Mucosa of stomach (tissue), 1 donor: ENCODE data around the gene RGS14.
"Not testable (repeated sequence)": the region's sequence is repeated elsewhere in the genome, so short reads cannot be mapped to it uniquely, and the experiment has no call there.

ENCODE experiments used
- H3K27me3 ChIP-seq: one replicate; pipeline ENCODE4 v1.7.0; 2013; ENCODE audit warnings: mild to moderate bottlenecking, low read length; ENCODE audit not compliant: control insufficient read depth, insufficient read depth
- H3K36me3 ChIP-seq: one replicate; pipeline ENCODE4 v1.7.0; 2013; ENCODE audit warnings: low read length; ENCODE audit not compliant: control insufficient read depth, insufficient read depth
- H3K4me1 ChIP-seq: one replicate; pipeline ENCODE4 v1.7.0; 2013; ENCODE audit warnings: mild to moderate bottlenecking, low read length; ENCODE audit not compliant: control insufficient read depth, insufficient read depth
- H3K4me3 ChIP-seq: one replicate; pipeline ENCODE4 v1.7.0; 2013; ENCODE audit warnings: low read length
- H3K9ac ChIP-seq: one replicate; pipeline ENCODE4 v1.7.0; 2013; ENCODE audit warnings: mild to moderate bottlenecking, low read length, moderate library complexity
- H3K9me3 ChIP-seq: one replicate; pipeline ENCODE4 v1.7.0; 2013; ENCODE audit warnings: mild to moderate bottlenecking, low read length, moderate library complexity; ENCODE audit not compliant: control insufficient read depth
- donor health status: Pancreatic carcinoma.

The RGS14 gene

DNA sequence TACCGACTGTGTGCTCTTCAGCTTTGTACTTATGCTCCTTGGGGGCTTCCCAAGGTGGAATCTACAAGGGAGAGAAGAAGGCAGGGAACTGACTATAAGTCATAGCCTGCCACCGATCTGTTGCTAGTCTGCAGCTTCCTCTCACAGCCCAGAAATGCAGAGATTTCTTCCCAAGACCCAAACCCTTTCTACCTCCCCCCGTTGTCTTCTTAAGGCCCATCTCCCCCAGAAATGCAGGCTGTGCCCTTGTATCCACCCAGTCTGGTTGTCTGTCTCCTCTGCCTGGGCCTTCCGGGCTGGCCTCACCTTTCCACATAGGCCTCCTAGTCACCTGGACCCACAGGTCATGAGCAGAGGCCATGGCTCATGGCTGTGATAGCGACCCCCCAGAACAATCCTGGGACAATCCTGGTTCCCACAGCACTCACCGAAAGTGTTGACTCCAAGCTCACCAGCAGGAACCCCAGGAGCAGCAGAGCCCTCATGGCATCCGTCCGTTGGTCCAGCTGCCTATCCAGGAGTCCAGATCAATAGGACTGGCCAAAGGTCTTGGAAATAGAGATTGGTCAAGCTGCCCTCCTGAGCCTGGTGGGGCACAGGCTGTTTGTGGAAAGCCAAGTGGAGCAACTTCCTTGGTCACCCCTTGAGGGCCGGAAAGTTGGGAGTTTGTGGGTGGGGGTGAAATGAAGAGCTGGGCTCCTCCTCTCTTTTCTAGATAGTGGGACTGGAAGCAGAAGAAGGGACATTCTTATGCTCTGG, 51.5 kb downstream of the RGS14 start, which contains the start of gene F12:
TSS of gene F12 (minus strand) at position 522 of the 759 bp plus-strand sequence. CDS start at position 485, 37 bp downstream.
- Histone ChIP-seq H3K9me3 (no peaks in the 10 kb centered on the region), H3K36me3 (no peaks in the 10 kb centered on the region), H3K27me3 (peaks cover 7% of the 10 kb centered on the region), H3K9ac (no peak within 1 kb of the TSS), H3K4me1 (peaks cover 20% of the 10 kb centered on the region), H3K4me3 (no peak within 1 kb of the TSS)

DNA sequence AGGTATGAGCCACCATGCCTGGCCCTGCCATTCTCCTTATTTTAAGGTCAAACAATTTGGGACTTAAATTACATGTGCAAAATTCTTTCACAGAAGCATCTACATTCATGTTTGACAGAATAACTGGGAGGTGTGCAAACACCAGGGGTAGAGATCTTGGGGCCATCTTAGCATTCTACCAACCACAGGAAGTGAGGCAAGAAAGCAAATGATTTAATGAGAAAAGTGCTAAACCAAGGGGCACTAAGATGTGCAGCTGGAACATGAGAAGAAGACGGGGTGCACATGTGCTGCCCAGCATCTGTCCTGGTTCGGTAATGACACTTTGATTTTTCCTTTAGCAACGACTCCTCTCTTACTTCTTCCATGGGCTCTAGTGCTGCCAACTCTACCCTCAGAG, 52.9 kb downstream of the RGS14 start:
- H3K4me3 ChIP-seq: no peak overlapping the region
- H3K36me3 ChIP-seq: no peaks in the 10 kb centered on the region
- H3K9me3 ChIP-seq: no peaks in the 10 kb centered on the region
- no peak overlapping the region for H3K9ac ChIP-seq
- H3K27me3 ChIP-seq: no peaks in the 10 kb centered on the region
- H3K4me1 ChIP-seq: peaks cover 7% of the 10 kb centered on the region

DNA sequence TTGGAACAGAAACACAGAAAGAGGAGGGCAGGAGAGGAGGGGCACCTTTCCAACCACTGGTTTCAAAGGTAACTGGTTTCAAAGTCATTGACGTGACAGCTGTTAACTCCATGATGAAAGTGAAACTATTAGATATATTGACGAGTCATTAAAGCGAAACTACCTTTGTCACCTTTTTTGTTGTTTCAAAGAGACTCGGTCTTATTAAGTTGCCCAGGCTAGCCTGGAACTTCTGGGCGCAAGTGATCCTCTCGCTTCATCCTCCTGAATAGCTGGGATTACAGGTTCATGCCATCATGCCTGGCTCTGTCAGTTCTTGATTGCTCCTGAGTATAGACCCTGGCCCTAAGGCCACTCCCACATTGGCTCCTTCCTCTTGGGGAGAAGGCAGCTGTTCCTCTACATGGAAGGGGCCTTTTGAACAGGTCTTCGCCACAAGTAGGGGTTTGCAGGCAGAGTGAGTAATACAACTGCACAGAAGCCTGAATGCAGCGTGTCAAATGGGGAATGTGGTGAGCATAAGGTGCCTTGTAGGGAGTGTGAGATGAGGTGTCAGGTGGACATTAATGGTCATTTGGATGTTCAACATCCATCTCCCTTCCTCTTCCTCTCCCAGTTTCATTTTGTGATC, 55.0 kb downstream of the RGS14 start:
- peaks cover 6% of the 10 kb centered on the region for H3K4me1 ChIP-seq
- H3K9ac ChIP-seq: no peak overlapping the region
- no peak overlapping the region for H3K4me3 ChIP-seq
- H3K27me3 ChIP-seq: no peaks in the 10 kb centered on the region
- no peaks in the 10 kb centered on the region for H3K36me3 ChIP-seq
- no peaks in the 10 kb centered on the region for H3K9me3 ChIP-seq

DNA sequence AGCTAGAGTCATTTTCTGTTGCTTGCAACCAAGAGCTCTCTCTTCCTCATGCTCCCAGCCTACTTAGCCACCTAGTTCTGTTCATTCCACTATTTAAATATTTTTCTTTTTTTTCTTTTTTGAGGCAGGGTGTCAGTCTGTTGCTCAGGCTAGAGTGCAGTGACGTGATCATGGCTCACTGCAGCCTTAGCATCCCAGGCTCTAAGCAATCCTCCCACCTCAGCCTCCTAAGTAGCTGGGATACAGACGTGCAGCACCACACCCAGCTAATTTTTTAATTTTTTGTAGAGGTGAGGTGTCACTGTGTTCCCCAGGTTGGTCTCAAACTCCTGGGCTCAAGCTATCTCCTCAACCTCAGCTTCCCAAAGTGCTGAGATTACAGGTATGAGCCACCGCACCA, 56.8 kb downstream of the RGS14 start:
- peaks cover 6% of the 10 kb centered on the region for H3K4me1 ChIP-seq
- no peaks in the 10 kb centered on the region for H3K9me3 ChIP-seq
- H3K36me3 ChIP-seq: no peaks in the 10 kb centered on the region
- H3K27me3 ChIP-seq: no peaks in the 10 kb centered on the region
- no peak overlapping the region for H3K4me3 ChIP-seq
- H3K9ac ChIP-seq: no peak overlapping the region

DNA sequence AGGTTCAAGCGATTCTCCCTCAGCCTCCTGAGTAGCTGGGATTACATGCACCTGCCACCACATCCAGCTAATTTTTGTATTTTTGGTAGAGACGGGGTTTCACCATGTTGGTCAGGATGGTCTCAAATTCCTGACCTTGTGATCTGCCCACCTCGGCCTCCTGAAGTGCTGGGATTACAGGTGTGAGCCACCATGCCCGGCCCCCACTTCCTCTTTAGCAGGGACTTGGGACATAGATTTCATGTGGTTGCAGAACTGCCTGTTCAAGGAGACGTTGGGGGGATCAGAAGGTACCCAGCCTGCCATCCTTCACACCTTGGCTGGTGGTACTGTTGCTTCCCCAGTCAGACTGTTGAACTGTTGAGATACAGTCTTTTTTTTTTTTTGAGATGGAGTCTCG, 59.4 kb downstream of the RGS14 start:
- not testable (repeated sequence) for H3K36me3 ChIP-seq, H3K4me3 ChIP-seq, H3K27me3 ChIP-seq, H3K4me1 ChIP-seq, H3K9ac ChIP-seq, H3K9me3 ChIP-seq

DNA sequence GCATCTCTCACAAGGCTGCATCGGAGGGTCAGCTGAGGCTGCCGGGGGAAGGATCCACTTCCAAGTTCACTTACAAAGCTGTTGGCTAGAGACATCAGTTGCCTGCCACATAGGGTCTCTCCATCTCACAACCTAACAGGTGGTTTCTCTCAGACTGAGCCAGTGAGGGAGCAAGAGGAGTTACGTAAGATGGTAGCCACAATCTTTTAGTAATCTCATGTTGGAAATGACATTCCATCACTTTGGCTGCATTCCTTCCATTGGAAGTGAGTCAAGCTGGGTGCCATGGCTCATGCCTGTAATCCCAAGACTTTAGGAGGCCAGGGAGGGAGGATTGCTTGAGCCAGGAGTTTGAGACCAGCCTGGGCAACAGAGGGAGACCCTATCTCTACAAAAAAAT, 61.3 kb downstream of the RGS14 start:
- H3K9ac ChIP-seq: no peak overlapping the region
- H3K27me3 ChIP-seq: no peaks in the 10 kb centered on the region
- no peaks in the 10 kb centered on the region for H3K36me3 ChIP-seq
- no peak overlapping the region for H3K4me3 ChIP-seq
- no peaks in the 10 kb centered on the region for H3K4me1 ChIP-seq
- H3K9me3 ChIP-seq: no peaks in the 10 kb centered on the region

DNA sequence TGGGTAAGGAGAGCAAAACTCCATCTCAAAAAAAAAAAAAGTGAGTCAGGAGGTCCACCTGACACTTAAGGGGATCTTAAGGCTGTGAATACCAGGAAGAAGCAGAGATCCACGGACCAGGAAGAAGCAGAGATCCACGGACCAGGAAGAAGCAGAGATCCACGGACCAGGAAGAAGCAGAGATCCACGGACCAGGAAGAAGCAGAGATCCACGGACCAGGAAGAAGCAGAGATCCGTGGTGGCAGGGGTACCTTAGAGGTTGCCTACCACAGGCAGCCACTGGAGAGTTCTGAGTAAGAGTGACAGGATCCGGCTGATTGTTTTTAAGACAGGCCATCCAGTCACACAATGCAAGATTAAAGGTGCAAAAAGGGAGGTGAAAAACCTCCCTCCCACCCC, 62.7 kb downstream of the RGS14 start:
- H3K9me3 ChIP-seq, H3K4me3 ChIP-seq, H3K27me3 ChIP-seq, H3K36me3 ChIP-seq, H3K9ac ChIP-seq, H3K4me1 ChIP-seq: not testable (repeated sequence)

DNA sequence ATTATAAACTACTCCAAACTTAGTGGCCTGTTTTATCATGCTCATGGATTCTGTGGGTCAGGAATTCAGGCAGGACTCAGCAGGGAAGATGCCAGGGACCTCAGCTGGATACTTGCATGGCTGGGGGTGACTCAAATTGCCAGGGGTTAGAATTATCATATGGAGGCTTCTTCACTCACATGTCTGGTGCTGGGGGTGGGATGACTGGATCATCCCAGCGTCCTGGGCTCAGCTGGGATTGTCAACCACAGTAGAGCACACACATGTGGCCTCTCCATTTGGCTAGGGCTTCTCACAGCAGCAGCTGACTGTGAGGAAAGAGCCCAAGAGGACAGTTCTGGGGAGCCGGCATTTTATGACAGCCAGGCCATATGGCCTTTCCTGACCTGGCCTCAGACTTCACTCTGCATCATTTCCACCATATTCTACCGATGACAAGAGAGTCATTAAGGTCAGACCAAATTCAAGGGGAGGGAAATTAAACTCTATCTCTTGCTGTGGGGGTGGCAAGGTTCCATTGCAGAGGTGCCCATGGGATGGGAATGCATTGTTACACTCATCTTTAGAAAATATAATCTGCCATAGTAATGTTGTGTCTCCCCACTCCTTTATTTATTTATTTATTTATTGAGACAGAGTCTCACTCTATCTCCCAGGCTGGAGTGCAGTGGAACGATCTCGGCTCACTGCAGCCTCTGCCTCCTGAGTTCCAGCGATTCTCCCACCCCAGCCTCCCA, 63.5 kb downstream of the RGS14 start:
- Histone ChIP-seq H3K27me3 (no peaks in the 10 kb centered on the region), H3K9ac (no peak overlapping the region), H3K9me3 (no peaks in the 10 kb centered on the region)

More for the DNA sequence above, 63.5 kb downstream of the RGS14 start:
- Histone ChIP-seq H3K36me3 (no peaks in the 10 kb centered on the region), H3K4me1 (peaks cover 8% of the 10 kb centered on the region), H3K4me3 (no peak overlapping the region)
